ENCODE data around the gene KRT39. TPM values are rescaled to one million over a fixed set of nuclear protein-coding genes. Genes with fewer than 3 reads are reported as not detected.
A peak's percentile ranks its signal among the peaks of the same experiment; 100 is the strongest.

The KRT39 gene
- total RNA-seq, 4 donors from 2014 or later, result not detected

- intact Hi-C loops (cut with DNase I; ENCODE audit: low total_unique reads) (no loop called here), in situ Hi-C loops (cut with MboI; ENCODE audit: low sequenced_read_pairs in 4 of 4) (no loop called here)
- ATAC-seq, result no peak
Measured at GRCh38 chr17:40992666-40993065, 25.9 kb upstream of the KRT39 start.

GRCh38 chr17:40986920-40987319 lies 20.2 kb upstream of the KRT39 start:
- H3K27me3 ChIP-seq, result no peaks in the 10 kb centered on the region
- intact Hi-C loops (cut with DNase I; ENCODE audit: low total_unique reads) (no loop called here), in situ Hi-C loops (cut with MboI; ENCODE audit: low sequenced_read_pairs in 4 of 4) (no loop called here)
- no peak overlapping the region for H3K4me3 ChIP-seq
- no peak for ATAC-seq
- DNase-seq, result no peak
- no peaks in the 10 kb centered on the region for H3K9me3 ChIP-seq
- TF ChIP-seq, protein P1, sequence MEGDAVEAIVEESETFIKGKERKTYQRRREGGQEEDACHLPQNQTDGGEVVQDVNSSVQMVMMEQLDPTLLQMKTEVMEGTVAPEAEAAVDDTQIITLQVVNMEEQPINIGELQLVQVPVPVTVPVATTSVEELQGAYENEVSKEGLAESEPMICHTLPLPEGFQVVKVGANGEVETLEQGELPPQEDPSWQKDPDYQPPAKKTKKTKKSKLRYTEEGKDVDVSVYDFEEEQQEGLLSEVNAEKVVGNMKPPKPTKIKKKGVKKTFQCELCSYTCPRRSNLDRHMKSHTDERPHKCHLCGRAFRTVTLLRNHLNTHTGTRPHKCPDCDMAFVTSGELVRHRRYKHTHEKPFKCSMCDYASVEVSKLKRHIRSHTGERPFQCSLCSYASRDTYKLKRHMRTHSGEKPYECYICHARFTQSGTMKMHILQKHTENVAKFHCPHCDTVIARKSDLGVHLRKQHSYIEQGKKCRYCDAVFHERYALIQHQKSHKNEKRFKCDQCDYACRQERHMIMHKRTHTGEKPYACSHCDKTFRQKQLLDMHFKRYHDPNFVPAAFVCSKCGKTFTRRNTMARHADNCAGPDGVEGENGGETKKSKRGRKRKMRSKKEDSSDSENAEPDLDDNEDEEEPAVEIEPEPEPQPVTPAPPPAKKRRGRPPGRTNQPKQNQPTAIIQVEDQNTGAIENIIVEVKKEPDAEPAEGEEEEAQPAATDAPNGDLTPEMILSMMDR (IDR thresholded peaks at IDR 0.05 in 4 of 5, conservative IDR thresholded peaks at IDR 0.05 in 1 of 5), result no peak
- no peak for TF ChIP-seq POLR2A (IDR thresholded peaks at IDR 0.05)
- no peak overlapping the region for H3K27ac ChIP-seq
- H3K36me3 ChIP-seq, result no peaks in the 10 kb centered on the region
- no peaks in the 10 kb centered on the region for H3K4me1 ChIP-seq

More at GRCh38 chr17:40992666-40993065, 25.9 kb upstream of the KRT39 start:
- Histone ChIP-seq H3K27ac (no peak overlapping the region), H3K27me3 (peaks cover 0 to 18% (median 0%) of the 10 kb centered on the region in 3 donors), H3K9me3 (no peaks in the 10 kb centered on the region), H3K4me1 (no peaks in the 10 kb centered on the region), H3K4me3 (no peak overlapping the region), H3K36me3 (no peaks in the 10 kb centered on the region)
- no peak for DNase-seq
- TF ChIP-seq POLR2A (IDR thresholded peaks at IDR 0.05), result no peak
- TF ChIP-seq, protein P1 (IDR thresholded peaks at IDR 0.05 in 4 of 5, conservative IDR thresholded peaks at IDR 0.05 in 1 of 5), result no peak

- ATAC-seq (no peak), DNase-seq (no peak)
- Histone ChIP-seq H3K9me3 (no peaks in the 10 kb centered on the region), H3K27me3 (no peaks in the 10 kb centered on the region), H3K27ac (no peak within 1 kb of the TSS), H3K4me1 (peaks cover 0 to 5% of the 10 kb centered on the region in 2 donors), H3K4me3 (no peak within 1 kb of the TSS), H3K36me3 (no peaks in the 10 kb centered on the region)
- TF ChIP-seq, protein P1 (IDR thresholded peaks at IDR 0.05 in 4 of 5, conservative IDR thresholded peaks at IDR 0.05 in 1 of 5), result no peak
- no peak for TF ChIP-seq POLR2A (IDR thresholded peaks at IDR 0.05)
- intact Hi-C loops (cut with DNase I; ENCODE audit: low total_unique reads) (no loop called here), in situ Hi-C loops (cut with MboI; ENCODE audit: low sequenced_read_pairs in 4 of 4) (no loop called here)
Measured at GRCh38 chr17:40984226-40984625, 17.5 kb upstream of the KRT39 start, which contains the start of gene KRT40. Gene KRT40 (minus strand): TSS chr17:40984326. CDS start chr17:40984273, 53 bp downstream.

DNA sequence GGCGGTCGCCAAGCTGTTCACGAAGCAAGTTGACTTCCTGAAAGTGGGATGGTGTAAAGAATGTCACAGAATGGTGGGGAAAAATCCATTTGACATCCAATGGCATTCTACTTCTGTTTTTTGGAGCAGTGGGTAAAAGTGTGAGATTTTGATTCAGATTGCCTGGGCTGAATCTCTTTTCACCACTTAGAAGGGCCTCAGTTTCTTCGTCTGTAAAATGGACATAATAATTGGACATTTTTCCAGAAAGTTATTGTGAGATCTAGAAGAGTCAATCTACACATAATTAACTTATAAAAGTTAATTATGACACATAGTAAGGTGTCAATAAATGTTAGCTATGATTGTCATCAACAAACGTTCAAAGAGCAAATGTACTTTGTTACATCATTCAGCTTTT lies 14.4 kb upstream of the KRT39 start:
- ATAC-seq (no peak), DNase-seq (no peak)
- intact Hi-C loops (cut with DNase I; ENCODE audit: low total_unique reads) (loop anchor here (2.0 kb wide), 2 partner anchors 28 to 70 kb away; no protein-coding TSS in a partner anchor), in situ Hi-C loops (cut with MboI; ENCODE audit: low sequenced_read_pairs in 4 of 4) (no loop called here)
- Histone ChIP-seq H3K36me3 (no peaks in the 10 kb centered on the region), H3K27ac (peak overlapping the region in 1 of 4 donors; percentile 58), H3K4me3 (no peak overlapping the region), H3K27me3 (no peaks in the 10 kb centered on the region), H3K9me3 (no peaks in the 10 kb centered on the region), H3K4me1 (peaks cover 0 to 5% of the 10 kb centered on the region in 2 donors)
- TF ChIP-seq POLR2A (IDR thresholded peaks at IDR 0.05), result no peak
- TF ChIP-seq, protein P1 (IDR thresholded peaks at IDR 0.05 in 4 of 5, conservative IDR thresholded peaks at IDR 0.05 in 1 of 5), result no peak

DNA sequence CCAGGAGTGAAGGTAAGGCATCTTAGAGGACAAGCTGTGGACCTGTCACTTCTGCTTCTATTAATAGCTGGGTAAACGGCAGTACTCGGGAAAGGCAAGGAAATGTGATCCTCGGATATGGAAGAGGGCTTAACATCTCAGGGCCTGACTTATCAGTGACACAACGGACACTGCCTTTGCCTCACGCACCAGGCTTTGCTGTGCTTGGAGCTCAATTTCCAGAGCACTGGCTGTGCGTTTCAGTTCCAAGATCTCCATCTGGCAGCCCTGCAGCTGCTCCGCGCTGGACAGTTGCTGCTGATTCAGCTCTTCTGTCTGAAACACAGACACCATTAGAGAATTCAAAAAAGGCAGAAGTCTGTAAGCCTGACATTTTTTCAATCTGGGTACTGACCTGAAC lies 13.8 kb upstream of the KRT39 start:
- TF ChIP-seq, protein P1 (IDR thresholded peaks at IDR 0.05 in 4 of 5, conservative IDR thresholded peaks at IDR 0.05 in 1 of 5), result no peak
- TF ChIP-seq POLR2A (IDR thresholded peaks at IDR 0.05), result no peak
- Histone ChIP-seq H3K36me3 (no peaks in the 10 kb centered on the region), H3K9me3 (no peaks in the 10 kb centered on the region), H3K27ac (peak overlapping the region in 1 of 4 donors; percentile 58), H3K4me1 (peaks cover 0 to 5% of the 10 kb centered on the region in 2 donors), H3K4me3 (no peak overlapping the region), H3K27me3 (no peaks in the 10 kb centered on the region)
- in situ Hi-C loops (cut with MboI; ENCODE audit: low sequenced_read_pairs in 4 of 4), result no loop called here
- DNase-seq (peak; percentile 19 to 25), ATAC-seq (peak; percentile 73 to 95)
- intact Hi-C loops (cut with DNase I; ENCODE audit: low total_unique reads), result loop anchor here (2.0 kb wide), 2 partner anchors 28 to 70 kb away; no protein-coding TSS in a partner anchor
